Upper lobe of left lung (tissue), 6 donors: ENCODE data around the gene REV3L. TPM values are rescaled to one million over a fixed set of nuclear protein-coding genes. Genes with fewer than 3 reads are reported as not detected.

Experiments
- ATAC-seq, 2 donors: fragments of 200-7000 bp; cut with Tn5 transposase; one replicate each; pipeline ENCODE4 v1.9.1; 2022; ENCODE audit warnings: mild to moderate bottlenecking in 2 of 2, moderate library complexity in 2 of 2; ENCODE audit not compliant: low FRiP score in 2 of 2
- DNase-seq, 2 donors: peaks; one replicate each; pipeline ENCODE4 v3.0.0-alpha.2; 2019 to 2020
- H3K27ac ChIP-seq, 4 donors: fragments of 200-600 bp; sonication (generic); one replicate each; pipeline ENCODE4 v1.5.1; 2016 to 2019
- H3K27me3 ChIP-seq, 4 donors: fragments of 200-600 bp; sonication (generic); one replicate each; pipeline ENCODE4 v1.5.1; 2017 to 2019
- H3K36me3 ChIP-seq, 4 donors: fragments of 200-600 bp; sonication (generic); one replicate each; pipeline ENCODE4 v1.5.1; 2016 to 2019
- H3K4me1 ChIP-seq, 4 donors: fragments of 200-600 bp; sonication (generic); one replicate each; pipeline ENCODE4 v1.5.1; 2018 to 2019
- H3K4me3 ChIP-seq, 4 donors: fragments of 200-600 bp; sonication (generic); one replicate each; pipeline ENCODE4 v1.5.1; 2017 to 2019; ENCODE audit warnings: mild to moderate bottlenecking in 2 of 4, moderate library complexity in 1 of 4
- H3K9me3 ChIP-seq, 4 donors: fragments of 200-600 bp; sonication (generic); one replicate each; pipeline ENCODE4 v1.5.1; 2018 to 2019
- CTCF ChIP-seq, 6 experiments: fragments of 450-650 bp in 4 of 6; fragments of 200-600 bp in 2 of 6; sonication (generic) in 2 of 6; IDR thresholded peaks; one replicate each; pipeline ENCODE4 v1.5.1; 2016 to 2019; ENCODE audit warnings: antibody characterized with exemption in 6 of 6
- EP300 ChIP-seq, 4 donors: sonication (generic); formaldehyde crosslinking; IDR thresholded peaks; one replicate each; pipeline ENCODE4 v1.5.1; 2017; ENCODE audit warnings: antibody characterized with exemption in 4 of 4, control low read depth in 2 of 4
- POLR2A ChIP-seq, 4 donors: fragments of 450-650 bp; IDR thresholded peaks; one replicate each; pipeline ENCODE4 v1.5.1; 2016 to 2017; ENCODE audit warnings: antibody characterized with exemption in 4 of 4, mild to moderate bottlenecking in 2 of 4
- POLR2AphosphoS5 ChIP-seq, 2 donors: sonication (generic); formaldehyde crosslinking; IDR thresholded peaks; one replicate each; pipeline ENCODE4 v1.5.1; 2017; ENCODE audit warnings: antibody characterized with exemption in 2 of 2
- WGBS, 2 donors: methylation state at CpG; one replicate each; pipeline ENCODE4 v1.1.5; 2017 to 2018; 5-methylcytosine and 5-hydroxymethylcytosine counted together
- total RNA-seq, 6 donors: library from RNA; depleted of rRNA in 4 of 6; stranded (reverse); fragments of >200 nt in 4 of 6; gene quantifications; one replicate each; pipeline versions ENCODE4 v1.1.0 to v1.2.1, GENCODE V29; 2016 to 2021
- donor health status: DM: no; HTN: no; CAD: no; lungs with moderate emphysema.
- donor health status: DM: no; HTN: yes; CAD: no; lungs with severe emphysema.

The REV3L gene
- total RNA-seq, 6 donors from 2014 or later = 29.7 to 106 (median 38.0) TPM

- ATAC-seq = no peak
- no peak for DNase-seq
- TF ChIP-seq POLR2AphosphoS5 (IDR thresholded peaks at IDR 0.05) = no peak
- no peak for TF ChIP-seq EP300 (IDR thresholded peaks at IDR 0.05)
- H3K9me3 ChIP-seq = no peaks in the 10 kb centered on the region
- H3K4me3 ChIP-seq = no peak overlapping the region
- WGBS, 2 donors = 89 to 100% methylated on average over 1 of the region's 1 CpG
- H3K4me1 ChIP-seq = no peaks in the 10 kb centered on the region
- no peak overlapping the region for H3K27ac ChIP-seq
- peaks cover 2 to 29% (median 11%) of the 10 kb centered on the region in 4 donors for H3K36me3 ChIP-seq
- H3K27me3 ChIP-seq = no peaks in the 10 kb centered on the region
These were observed 200.5 kb downstream of the REV3L start for GRCh38 chr6:111282515-111282914.

DNA sequence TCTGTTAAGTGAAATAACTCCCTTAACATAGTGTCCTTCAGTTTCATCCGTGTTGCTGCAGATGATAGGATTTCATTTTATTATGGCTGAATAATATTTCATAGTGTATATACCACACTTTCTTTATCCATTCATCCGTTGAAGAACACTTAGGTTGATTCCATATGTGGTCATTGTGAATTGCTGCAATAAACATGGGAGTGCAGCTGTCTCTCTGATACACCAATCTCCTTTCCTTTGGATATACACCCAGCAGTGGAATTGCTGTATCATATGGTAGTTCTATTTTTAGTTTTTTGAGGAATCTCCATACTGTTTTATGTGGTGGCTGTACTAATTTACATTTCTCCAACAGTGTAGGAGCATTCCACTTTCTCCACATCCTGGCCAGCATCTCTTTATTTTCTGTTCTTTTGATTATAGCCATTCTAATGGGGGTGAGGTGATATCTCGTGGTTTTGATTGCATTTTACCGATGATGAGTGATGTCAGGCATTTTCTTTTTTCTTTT is 202.5 kb downstream of the REV3L start:
- no peak for TF ChIP-seq POLR2A (IDR thresholded peaks at IDR 0.05)
- no peak for TF ChIP-seq EP300 (IDR thresholded peaks at IDR 0.05)
- TF ChIP-seq POLR2AphosphoS5 (IDR thresholded peaks at IDR 0.05) = no peak
- no peak for TF ChIP-seq CTCF (IDR thresholded peaks at IDR 0.05)
- no peaks in the 10 kb centered on the region for H3K4me1 ChIP-seq
- no peak overlapping the region for H3K27ac ChIP-seq

GRCh38 chr6:111278731-111279130 is 204.3 kb downstream of the REV3L start:
- no peak for ATAC-seq
- no peak overlapping the region for H3K4me3 ChIP-seq
- WGBS, 2 donors = 89 to 96% methylated on average over 2 of the region's 2 CpGs
- H3K4me1 ChIP-seq = no peaks in the 10 kb centered on the region
- peaks cover 15 to 18% (median 17%) of the 10 kb centered on the region in 4 donors for H3K9me3 ChIP-seq
- no peaks in the 10 kb centered on the region for H3K27me3 ChIP-seq
- no peak for DNase-seq
- H3K27ac ChIP-seq = no peak overlapping the region
- no peak for TF ChIP-seq POLR2A (IDR thresholded peaks at IDR 0.05)
- TF ChIP-seq POLR2AphosphoS5 (IDR thresholded peaks at IDR 0.05) = no peak
- TF ChIP-seq CTCF (IDR thresholded peaks at IDR 0.05) = no peak
- no peak for TF ChIP-seq EP300 (IDR thresholded peaks at IDR 0.05)
- peaks cover 21 to 64% (median 29%) of the 10 kb centered on the region in 4 donors for H3K36me3 ChIP-seq

More for the DNA sequence above, 202.5 kb downstream of the REV3L start:
- ATAC-seq (no peak), DNase-seq (no peak)
- whole genome bisulfite sequencing, 2 donors = 95 to 97% methylated on average over 4 of the region's 4 CpGs
- Histone ChIP-seq H3K27me3 (no peaks in the 10 kb centered on the region), H3K36me3 (peaks cover 15 to 48% (median 21%) of the 10 kb centered on the region in 4 donors), H3K4me3 (no peak overlapping the region), H3K9me3 (peaks cover 0 to under 1% (median under 1%) of the 10 kb centered on the region in 4 donors)

GRCh38 chr6:111277819-111278218 is 205.2 kb downstream of the REV3L start:
- Histone ChIP-seq H3K27ac (no peak overlapping the region), H3K9me3 (peaks cover 16 to 23% (median 20%) of the 10 kb centered on the region in 4 donors), H3K27me3 (no peaks in the 10 kb centered on the region), H3K4me1 (no peaks in the 10 kb centered on the region), H3K36me3 (peaks cover 21 to 66% (median 33%) of the 10 kb centered on the region in 4 donors), H3K4me3 (no peak overlapping the region)
- no peak for DNase-seq
- 85 to 95% methylated on average over 1 of the region's 1 CpG for WGBS, 2 donors
- ATAC-seq = no peak
- TF ChIP-seq POLR2A (IDR thresholded peaks at IDR 0.05) (no peak), EP300 (IDR thresholded peaks at IDR 0.05) (no peak), POLR2AphosphoS5 (IDR thresholded peaks at IDR 0.05) (no peak), CTCF (IDR thresholded peaks at IDR 0.05) (no peak)

GRCh38 chr6:111276736-111277135 is 206.3 kb downstream of the REV3L start:
- DNase-seq = no peak
- TF ChIP-seq CTCF (IDR thresholded peaks at IDR 0.05) = no peak
- no peak for TF ChIP-seq POLR2AphosphoS5 (IDR thresholded peaks at IDR 0.05)
- no peak for TF ChIP-seq EP300 (IDR thresholded peaks at IDR 0.05)
- TF ChIP-seq POLR2A (IDR thresholded peaks at IDR 0.05) = no peak
- Histone ChIP-seq H3K27me3 (no peaks in the 10 kb centered on the region), H3K4me3 (no peak overlapping the region), H3K36me3 (peaks cover 21 to 66% (median 33%) of the 10 kb centered on the region in 4 donors), H3K27ac (no peak overlapping the region), H3K9me3 (peaks cover 16 to 23% (median 20%) of the 10 kb centered on the region in 4 donors), H3K4me1 (no peaks in the 10 kb centered on the region)
- ATAC-seq = no peak
- 92% methylated on average over 3 of the region's 3 CpGs for whole genome bisulfite sequencing, 2 donors
